KMS-11 (cell line): Measurements from ENCODE around the gene ABHD2.

Source experiments
- H2AFZ ChIP-seq: fragments of 200-600 bp; sonication (generic); 2 replicates; pipeline ENCODE4 v1.6.1; 2016; ENCODE audit warnings: antibody characterized with exemption, mixed run types, low read depth
- H3K27ac ChIP-seq: fragments of 200-600 bp; sonication (generic); 2 replicates; pipeline ENCODE4 v1.6.1; 2016; ENCODE audit warnings: mild to moderate bottlenecking, mixed run types
- H3K27me3 ChIP-seq: fragments of 200-600 bp; sonication (generic); 2 replicates; pipeline ENCODE4 v1.6.1; 2017; ENCODE audit warnings: mild to moderate bottlenecking, low read depth, mixed run types, moderate library complexity; ENCODE audit not compliant: insufficient read depth
- H3K36me3 ChIP-seq: fragments of 200-600 bp; sonication (generic); 2 replicates; pipeline ENCODE4 v1.6.1; 2017; ENCODE audit warnings: mild to moderate bottlenecking, mixed run types; ENCODE audit not compliant: insufficient read depth
- H3K4me1 ChIP-seq: fragments of 200-600 bp; sonication (generic); 2 replicates; pipeline ENCODE4 v1.6.1; 2016; ENCODE audit warnings: mild to moderate bottlenecking, low read depth, mixed run types; ENCODE audit not compliant: poor library complexity, severe bottlenecking
- H3K4me2 ChIP-seq: fragments of 200-600 bp; sonication (generic); 2 replicates; pipeline ENCODE4 v1.7.0; 2016; ENCODE audit warnings: mild to moderate bottlenecking, mixed run types
- H3K4me3 ChIP-seq: fragments of 200-600 bp; sonication (generic); IDR thresholded peaks from 2 replicates; pipeline ENCODE4 v1.6.1; 2017; ENCODE audit warnings: low read depth, low read length, mixed read lengths; ENCODE audit not compliant: insufficient read depth
- H3K79me2 ChIP-seq: fragments of 200-600 bp; sonication (generic); 2 replicates; pipeline ENCODE4 v1.6.1; 2016; ENCODE audit warnings: low read depth, mixed run types; ENCODE audit not compliant: insufficient read depth
- H3K9ac ChIP-seq: fragments of 200-600 bp; sonication (generic); 2 replicates; pipeline ENCODE4 v1.6.1; 2016; ENCODE audit warnings: mild to moderate bottlenecking, mixed run types
- H4K20me1 ChIP-seq: fragments of 200-600 bp; sonication (generic); 2 replicates; pipeline ENCODE4 v1.6.1; 2016; ENCODE audit warnings: mild to moderate bottlenecking, mixed run types; ENCODE audit not compliant: insufficient read depth
- TF ChIP-seq, protein P1 (sequence below): fragments of 200-600 bp; sonication (generic); conservative IDR thresholded peaks from 2 replicates; pipeline ENCODE4 v1.6.1; 2017; ENCODE audit warnings: low read depth, mild to moderate bottlenecking, antibody characterized with exemption, low read length, moderate library complexity, mixed read lengths

The ABHD2 gene

DNA sequence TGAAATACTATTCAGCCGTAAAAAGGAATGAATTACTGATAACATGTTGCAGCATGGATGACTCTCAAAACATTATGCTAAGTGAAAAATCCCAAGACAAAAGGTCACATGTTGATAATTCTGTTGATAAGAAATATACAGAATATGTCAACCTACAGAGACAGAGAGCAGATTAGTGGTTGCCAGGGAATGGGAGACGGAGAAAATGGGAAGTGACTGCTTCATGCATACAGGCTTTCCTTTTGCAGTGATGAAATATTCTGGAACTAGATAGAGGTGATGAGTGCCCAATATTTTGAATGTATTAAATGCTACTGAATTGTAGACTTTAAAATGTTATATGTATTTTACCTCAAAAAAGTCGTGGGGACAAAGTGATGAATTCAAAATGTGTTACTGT, 56.2 kb downstream of the ABHD2 start:
- no peaks in the 10 kb centered on the region for H3K79me2 ChIP-seq
- no peaks in the 10 kb centered on the region for H3K27me3 ChIP-seq
- H3K27ac ChIP-seq, result no peak overlapping the region
- no peak overlapping the region for H2AFZ ChIP-seq
- H3K4me1 ChIP-seq, result peaks cover 7% of the 10 kb centered on the region
- TF ChIP-seq, protein P1, sequence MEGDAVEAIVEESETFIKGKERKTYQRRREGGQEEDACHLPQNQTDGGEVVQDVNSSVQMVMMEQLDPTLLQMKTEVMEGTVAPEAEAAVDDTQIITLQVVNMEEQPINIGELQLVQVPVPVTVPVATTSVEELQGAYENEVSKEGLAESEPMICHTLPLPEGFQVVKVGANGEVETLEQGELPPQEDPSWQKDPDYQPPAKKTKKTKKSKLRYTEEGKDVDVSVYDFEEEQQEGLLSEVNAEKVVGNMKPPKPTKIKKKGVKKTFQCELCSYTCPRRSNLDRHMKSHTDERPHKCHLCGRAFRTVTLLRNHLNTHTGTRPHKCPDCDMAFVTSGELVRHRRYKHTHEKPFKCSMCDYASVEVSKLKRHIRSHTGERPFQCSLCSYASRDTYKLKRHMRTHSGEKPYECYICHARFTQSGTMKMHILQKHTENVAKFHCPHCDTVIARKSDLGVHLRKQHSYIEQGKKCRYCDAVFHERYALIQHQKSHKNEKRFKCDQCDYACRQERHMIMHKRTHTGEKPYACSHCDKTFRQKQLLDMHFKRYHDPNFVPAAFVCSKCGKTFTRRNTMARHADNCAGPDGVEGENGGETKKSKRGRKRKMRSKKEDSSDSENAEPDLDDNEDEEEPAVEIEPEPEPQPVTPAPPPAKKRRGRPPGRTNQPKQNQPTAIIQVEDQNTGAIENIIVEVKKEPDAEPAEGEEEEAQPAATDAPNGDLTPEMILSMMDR, result no peak
- H3K4me2 ChIP-seq, result no peak overlapping the region
- no peak overlapping the region for H3K9ac ChIP-seq
- H3K4me3 ChIP-seq, result no peak overlapping the region
- H4K20me1 ChIP-seq, result no peaks in the 10 kb centered on the region
- no peaks in the 10 kb centered on the region for H3K36me3 ChIP-seq

DNA sequence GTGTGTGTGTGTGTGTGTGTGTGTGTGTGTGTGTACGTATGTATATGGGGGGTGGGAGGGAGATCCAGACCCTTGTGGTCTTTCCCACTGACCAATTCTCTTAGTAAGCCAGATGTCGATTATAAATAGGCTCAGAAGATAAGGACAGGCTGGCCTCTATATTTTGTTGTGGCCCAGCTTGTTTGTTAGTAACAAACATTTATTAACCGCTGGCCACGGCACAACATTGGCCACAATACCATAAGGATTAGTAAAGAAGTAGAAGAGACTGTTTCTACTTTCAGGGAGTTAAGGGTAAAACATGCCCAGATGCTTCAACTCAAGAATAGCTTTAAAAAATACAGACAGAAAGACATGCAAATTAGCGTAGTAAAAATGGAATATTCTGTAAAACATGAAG, 58.1 kb downstream of the ABHD2 start:
- TF ChIP-seq, protein P1, result no peak
- H3K79me2 ChIP-seq, result no peaks in the 10 kb centered on the region
- no peaks in the 10 kb centered on the region for H4K20me1 ChIP-seq
- H3K27me3 ChIP-seq, result no peaks in the 10 kb centered on the region
- no peak overlapping the region for H3K4me2 ChIP-seq
- no peak overlapping the region for H3K27ac ChIP-seq
- H3K4me1 ChIP-seq, result peaks cover 11% of the 10 kb centered on the region
- no peaks in the 10 kb centered on the region for H3K36me3 ChIP-seq
- H3K9ac ChIP-seq, result no peak overlapping the region
- H2AFZ ChIP-seq, result no peak overlapping the region
- no peak overlapping the region for H3K4me3 ChIP-seq

DNA sequence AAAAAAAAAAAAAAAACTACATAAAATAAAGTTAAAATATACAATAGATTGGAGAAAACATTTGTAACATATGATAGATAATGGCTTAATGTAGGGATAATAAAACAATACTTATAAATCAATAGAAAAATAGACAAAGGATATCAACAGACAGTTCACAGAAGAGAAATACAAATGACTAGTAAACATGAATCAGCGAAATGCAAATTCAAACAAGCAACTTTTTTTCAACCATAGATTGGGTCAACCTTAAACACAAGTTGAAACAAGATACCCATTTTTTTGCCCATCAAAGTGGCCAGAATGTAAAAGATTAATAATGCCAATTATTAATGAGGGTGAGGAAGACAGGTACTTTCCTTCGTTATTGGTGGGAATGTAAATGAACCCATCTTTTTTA, 59.9 kb downstream of the ABHD2 start:
- H3K36me3 ChIP-seq, result no peaks in the 10 kb centered on the region
- no peak overlapping the region for H3K9ac ChIP-seq
- H3K4me3 ChIP-seq, result no peak overlapping the region
- H2AFZ ChIP-seq, result no peak overlapping the region
- no peaks in the 10 kb centered on the region for H3K79me2 ChIP-seq
- H3K4me2 ChIP-seq, result no peak overlapping the region
- no peak overlapping the region for H3K27ac ChIP-seq
- H4K20me1 ChIP-seq, result no peaks in the 10 kb centered on the region
- H3K27me3 ChIP-seq, result no peaks in the 10 kb centered on the region
- TF ChIP-seq, protein P1, result no peak
- peaks cover 11% of the 10 kb centered on the region for H3K4me1 ChIP-seq

DNA sequence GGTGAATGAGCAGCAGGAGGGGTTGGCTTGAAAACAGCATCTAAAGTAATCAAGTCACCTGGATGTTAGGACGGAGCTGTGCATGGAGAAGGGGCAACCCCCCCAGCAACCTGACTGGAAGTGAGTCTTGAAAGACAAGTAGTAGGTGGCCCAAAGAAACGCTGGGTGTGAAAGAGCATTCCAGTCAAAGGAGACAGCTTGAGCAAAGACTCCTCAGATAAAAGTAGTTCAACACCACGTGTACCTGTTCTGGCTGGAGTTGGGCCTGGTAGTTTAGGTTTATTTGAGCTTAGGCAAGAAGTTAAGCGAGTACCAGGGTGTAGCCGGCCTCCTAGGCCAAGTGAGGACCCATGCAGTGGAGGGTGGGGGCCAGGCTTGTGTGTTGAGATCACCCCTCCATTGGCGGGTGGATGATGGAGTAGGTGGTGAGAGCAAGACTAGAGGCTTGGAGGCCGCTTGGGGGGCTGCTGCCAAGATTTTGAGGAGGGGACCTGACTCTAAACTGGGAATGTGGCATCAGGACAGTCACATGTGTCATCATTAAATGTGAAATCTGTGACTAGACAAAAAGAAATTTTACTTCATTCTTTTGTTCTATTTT, 61.3 kb downstream of the ABHD2 start:
- TF ChIP-seq, protein P1, result no peak
- H3K4me1 ChIP-seq, result peaks cover 11% of the 10 kb centered on the region
- no peaks in the 10 kb centered on the region for H3K79me2 ChIP-seq

More for the DNA sequence above, 61.3 kb downstream of the ABHD2 start:
- Histone ChIP-seq H3K9ac (no peak overlapping the region), H3K4me3 (no peak overlapping the region), H3K27ac (no peak overlapping the region), H3K36me3 (no peaks in the 10 kb centered on the region), H4K20me1 (no peaks in the 10 kb centered on the region), H3K27me3 (no peaks in the 10 kb centered on the region), H2AFZ (no peak overlapping the region), H3K4me2 (no peak overlapping the region)
